Measurements from ENCODE around the gene ALS2CL.
A peak's percentile ranks its signal among the peaks of the same experiment; 100 is the strongest.

ALS2CL gene

GRCh38 chr3:46716461-46717441 lies 23.3 kb upstream of the ALS2CL start:
- no peak for DNase-seq (ENCODE audit: low spot score)

- DNase-seq (ENCODE audit: low spot score) = no peak
Observed at GRCh38 chr3:46715507-46716175, 22.2 kb upstream of the ALS2CL start.

GRCh38 chr3:46714728-46715506 lies 21.4 kb upstream of the ALS2CL start:
- DNase-seq (ENCODE audit: low spot score) = no peak

GRCh38 chr3:46713898-46714552 lies 20.5 kb upstream of the ALS2CL start:
- no peak for DNase-seq (ENCODE audit: low spot score)

- DNase-seq (ENCODE audit: low spot score) = no peak
Observed at GRCh38 chr3:46713050-46713897, 19.8 kb upstream of the ALS2CL start.

GRCh38 chr3:46712191-46713049 lies 18.9 kb upstream of the ALS2CL start:
- DNase-seq (ENCODE audit: low spot score) = no peak

- no peak for DNase-seq (ENCODE audit: low spot score)
Observed at GRCh38 chr3:46711760-46712159, 18.3 kb upstream of the ALS2CL start.

GRCh38 chr3:46711305-46711704 lies 17.8 kb upstream of the ALS2CL start:
- no peak for DNase-seq (ENCODE audit: low spot score)

GRCh38 chr3:46710671-46711295 lies 17.3 kb upstream of the ALS2CL start:
- no peak for DNase-seq (ENCODE audit: low spot score)

- DNase-seq (ENCODE audit: low spot score) = no peak
Observed at GRCh38 chr3:46710229-46710628, 16.8 kb upstream of the ALS2CL start.

GRCh38 chr3:46709721-46710120 lies 16.2 kb upstream of the ALS2CL start:
- no peak for DNase-seq (ENCODE audit: low spot score)

- DNase-seq (ENCODE audit: low spot score) = no peak
Observed at GRCh38 chr3:46709157-46709654, 15.7 kb upstream of the ALS2CL start.

- no peak for DNase-seq (ENCODE audit: low spot score)
Observed at GRCh38 chr3:46708401-46709156, 15.1 kb upstream of the ALS2CL start.

GRCh38 chr3:46707601-46708011 lies 14.1 kb upstream of the ALS2CL start:
- no peak for DNase-seq (ENCODE audit: low spot score)

- no peak for DNase-seq (ENCODE audit: low spot score)
Observed at GRCh38 chr3:46706771-46707582, 13.5 kb upstream of the ALS2CL start.

GRCh38 chr3:46705751-46706552 lies 12.5 kb upstream of the ALS2CL start:
- DNase-seq (ENCODE audit: low spot score) = no peak

GRCh38 chr3:46705022-46705530 lies 11.6 kb upstream of the ALS2CL start:
- DNase-seq (ENCODE audit: low spot score) = peak; percentile 58
